Osteoblast (primary cell): ENCODE results near the gene TBXAS1. TPM values are rescaled to one million over a fixed set of nuclear protein-coding genes. Genes with fewer than 3 reads are reported as not detected.

Source experiments
- DNase-seq: peaks from one replicate; pipeline ENCODE4 v3.0.0; 2011; ENCODE audit warnings: low spot score, mixed read lengths; ENCODE audit not compliant: insufficient read length; ENCODE audit errors: missing footprints
- H2AFZ ChIP-seq: 2 replicates; pipeline ENCODE4 v1.6.0; 2011; ENCODE audit warnings: mild to moderate bottlenecking, low read length
- H3K27ac ChIP-seq: 2 replicates; pipeline ENCODE4 v1.5.1; 2011; ENCODE audit warnings: mild to moderate bottlenecking, low read depth, low read length, moderate library complexity
- H3K27me3 ChIP-seq: 2 replicates; pipeline ENCODE4 v1.6.0; 2012; ENCODE audit warnings: mild to moderate bottlenecking, control low read depth, inconsistent platforms, low read length, moderate library complexity; ENCODE audit not compliant: insufficient read depth
- H3K36me3 ChIP-seq: 2 replicates; pipeline ENCODE4 v1.5.1; 2011; ENCODE audit warnings: mild to moderate bottlenecking, low read length, control low read depth, moderate library complexity; ENCODE audit not compliant: insufficient read depth
- H3K4me1 ChIP-seq: 2 replicates; pipeline ENCODE4 v1.5.1; 2011; ENCODE audit warnings: mild to moderate bottlenecking, low read length, control low read depth, moderate library complexity; ENCODE audit not compliant: insufficient read depth
- H3K4me2 ChIP-seq: 2 replicates; pipeline ENCODE4 v1.6.0; 2011; ENCODE audit warnings: mild to moderate bottlenecking, low read length; ENCODE audit not compliant: insufficient read depth
- H3K4me3 ChIP-seq: fragments of 200-600 bp; sonication (generic); 3 replicates; pipeline ENCODE4 v1.5.1; 2012; ENCODE audit warnings: mild to moderate bottlenecking, low read length, inconsistent platforms; ENCODE audit not compliant: insufficient read depth
- H3K79me2 ChIP-seq: 2 replicates; pipeline ENCODE4 v1.6.0; 2012; ENCODE audit warnings: mild to moderate bottlenecking, low read length, control low read depth, inconsistent platforms; ENCODE audit not compliant: insufficient read depth
- H3K9me3 ChIP-seq: 2 replicates; pipeline ENCODE4 v1.5.1; 2011; ENCODE audit warnings: low read depth, low read length, control low read depth
- H4K20me1 ChIP-seq: 2 replicates; pipeline ENCODE4 v1.6.0; 2012; ENCODE audit warnings: mild to moderate bottlenecking, low read length, control low read depth; ENCODE audit not compliant: insufficient read depth
- total RNA-seq: library from RNA; depleted of rRNA; stranded (reverse); fragments of >200 nt; gene quantifications from 2 replicates; pipeline ENCODE4 v1.2.3, GENCODE V29; 2012
- TF ChIP-seq, protein P1 (sequence below): IDR thresholded peaks from 2 replicates; pipeline ENCODE4 v1.5.1; 2011; ENCODE audit warnings: mild to moderate bottlenecking, low read depth, low read length, moderate library complexity; ENCODE audit errors: extremely low read depth

The TBXAS1 gene
- total RNA-seq, 1 donor, result 0.72 TPM

DNA sequence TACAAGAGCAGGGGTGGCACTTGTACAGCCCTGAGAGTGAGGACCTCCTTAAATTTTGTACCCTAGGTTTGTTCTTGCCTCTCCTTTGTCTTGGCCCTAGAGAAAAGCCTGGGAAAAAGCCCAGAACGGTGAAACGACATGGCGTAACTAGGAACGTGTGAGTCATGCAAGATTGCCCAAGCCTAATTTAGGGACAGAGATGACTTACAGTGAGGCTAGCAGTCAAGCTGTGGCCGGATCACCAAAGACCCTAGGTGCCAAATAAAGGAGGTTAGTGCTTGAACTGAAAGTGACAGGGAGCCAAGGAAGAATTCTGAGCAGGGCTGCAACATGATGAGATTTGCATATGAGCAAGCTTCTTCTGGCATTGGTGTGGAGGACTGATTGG is 25.1 kb downstream of the TBXAS1 start:
- Histone ChIP-seq H3K27ac (no peak overlapping the region), H3K4me1 (peaks cover 5% of the 10 kb centered on the region), H4K20me1 (no peaks in the 10 kb centered on the region), H3K79me2 (no peaks in the 10 kb centered on the region), H3K4me2 (no peak overlapping the region), H3K9me3 (no peaks in the 10 kb centered on the region), H3K36me3 (no peaks in the 10 kb centered on the region), H2AFZ (peak overlapping the region; percentile 37), H3K4me3 (no peak overlapping the region), H3K27me3 (no peaks in the 10 kb centered on the region)
- TF ChIP-seq, protein P1, sequence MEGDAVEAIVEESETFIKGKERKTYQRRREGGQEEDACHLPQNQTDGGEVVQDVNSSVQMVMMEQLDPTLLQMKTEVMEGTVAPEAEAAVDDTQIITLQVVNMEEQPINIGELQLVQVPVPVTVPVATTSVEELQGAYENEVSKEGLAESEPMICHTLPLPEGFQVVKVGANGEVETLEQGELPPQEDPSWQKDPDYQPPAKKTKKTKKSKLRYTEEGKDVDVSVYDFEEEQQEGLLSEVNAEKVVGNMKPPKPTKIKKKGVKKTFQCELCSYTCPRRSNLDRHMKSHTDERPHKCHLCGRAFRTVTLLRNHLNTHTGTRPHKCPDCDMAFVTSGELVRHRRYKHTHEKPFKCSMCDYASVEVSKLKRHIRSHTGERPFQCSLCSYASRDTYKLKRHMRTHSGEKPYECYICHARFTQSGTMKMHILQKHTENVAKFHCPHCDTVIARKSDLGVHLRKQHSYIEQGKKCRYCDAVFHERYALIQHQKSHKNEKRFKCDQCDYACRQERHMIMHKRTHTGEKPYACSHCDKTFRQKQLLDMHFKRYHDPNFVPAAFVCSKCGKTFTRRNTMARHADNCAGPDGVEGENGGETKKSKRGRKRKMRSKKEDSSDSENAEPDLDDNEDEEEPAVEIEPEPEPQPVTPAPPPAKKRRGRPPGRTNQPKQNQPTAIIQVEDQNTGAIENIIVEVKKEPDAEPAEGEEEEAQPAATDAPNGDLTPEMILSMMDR, result no peak
- DNase-seq, result no peak

DNA sequence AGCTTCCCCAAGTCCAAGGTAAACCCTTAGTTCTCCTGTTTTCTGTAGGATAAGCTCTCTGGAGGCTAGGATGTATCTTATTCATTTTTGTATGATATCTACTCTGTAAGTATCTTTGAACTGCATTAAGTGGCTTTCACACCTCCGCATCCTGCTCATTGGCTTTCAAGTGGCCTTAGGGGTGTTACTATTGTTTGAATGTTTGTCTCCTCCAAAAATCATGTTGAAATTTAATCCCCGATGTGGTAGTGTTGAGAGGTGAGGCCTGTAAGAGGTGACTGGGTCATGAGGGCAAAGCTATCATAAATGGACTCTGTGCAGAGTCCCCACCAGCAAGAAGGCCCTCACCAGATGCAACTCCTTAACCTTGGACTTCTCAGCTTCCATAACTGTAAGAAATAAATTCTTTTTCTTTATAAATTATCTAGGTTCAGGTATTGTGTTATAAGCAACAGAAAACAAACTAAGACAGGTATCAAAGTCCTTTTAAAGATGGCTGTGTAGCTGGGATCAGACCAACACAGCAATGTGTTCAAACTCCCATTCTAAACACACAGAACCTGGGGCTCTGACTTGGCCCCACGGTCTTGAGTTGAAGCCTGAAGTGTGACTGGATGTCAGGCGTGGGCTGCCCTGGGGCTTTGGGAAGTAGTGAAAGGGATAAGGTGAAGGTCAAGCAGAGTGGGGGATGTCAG is 25.9 kb downstream of the TBXAS1 start:
- Histone ChIP-seq H3K79me2 (no peaks in the 10 kb centered on the region), H3K27me3 (no peaks in the 10 kb centered on the region), H2AFZ (peak overlapping the region; percentile 32), H4K20me1 (no peaks in the 10 kb centered on the region), H3K9me3 (no peaks in the 10 kb centered on the region), H3K4me3 (no peak overlapping the region), H3K4me1 (peaks cover 5% of the 10 kb centered on the region), H3K36me3 (no peaks in the 10 kb centered on the region), H3K4me2 (no peak overlapping the region), H3K27ac (no peak overlapping the region)
- DNase-seq, result no peak
- TF ChIP-seq, protein P1, result no peak

DNA sequence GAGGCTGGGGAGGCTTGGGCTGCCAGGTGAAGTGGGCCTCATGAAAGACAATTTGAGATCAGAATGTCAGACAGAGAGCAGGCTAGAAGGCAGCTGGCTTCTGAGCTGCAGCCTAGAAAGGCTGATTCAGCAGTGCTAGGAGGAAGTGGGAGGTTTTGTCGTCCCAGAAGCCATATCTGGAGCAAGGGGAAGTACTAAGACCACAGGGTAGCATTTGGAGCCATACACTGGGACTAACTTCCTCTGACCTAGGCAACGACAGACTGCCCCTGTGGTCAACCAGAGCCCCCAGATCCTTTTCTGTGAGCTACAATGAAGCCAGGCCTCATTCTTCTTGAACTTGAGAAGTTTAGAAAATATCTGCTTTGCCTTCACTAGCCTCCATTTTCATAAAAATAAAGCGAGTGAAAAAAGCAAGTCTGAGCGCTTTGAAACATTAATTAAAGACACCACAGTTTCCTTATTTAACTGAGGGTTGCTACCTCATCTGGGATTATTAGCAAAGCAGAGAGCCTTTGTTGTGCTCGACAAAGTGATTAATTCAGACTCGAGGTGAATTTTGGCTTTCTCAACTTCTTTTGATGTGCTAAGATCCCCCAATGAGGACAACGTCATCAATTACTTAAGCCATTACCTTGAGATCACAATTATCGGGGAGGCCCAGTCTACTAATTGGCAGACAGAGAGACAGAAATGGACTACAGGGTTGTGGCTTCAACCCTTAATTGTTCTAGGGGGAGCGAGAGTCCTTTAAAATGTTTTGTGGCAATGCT is 26.6 kb downstream of the TBXAS1 start:
- H3K9me3 ChIP-seq, result no peaks in the 10 kb centered on the region
- H2AFZ ChIP-seq, result peak overlapping the region; percentile 32
- TF ChIP-seq, protein P1, result no peak

DNA sequence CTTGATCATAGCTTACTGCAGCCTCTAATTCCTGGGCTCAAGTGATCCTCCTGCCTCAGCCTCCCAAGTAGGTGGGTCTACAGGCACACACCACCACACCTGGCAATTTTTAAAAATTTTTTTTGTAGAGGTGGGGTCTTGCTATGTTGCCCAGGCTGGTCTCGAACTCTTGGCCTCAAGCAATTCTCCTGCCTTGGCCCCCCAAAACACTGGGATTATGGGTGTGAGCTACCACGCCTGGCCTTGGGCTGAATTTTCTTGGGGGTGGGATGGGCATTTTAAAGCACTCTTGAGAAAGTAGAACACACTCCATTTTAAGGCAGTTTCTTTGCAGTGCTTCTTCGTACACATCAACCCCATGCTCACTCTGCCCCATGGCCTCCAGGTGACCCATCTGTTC is 28.7 kb downstream of the TBXAS1 start:
- H4K20me1 ChIP-seq, result no peaks in the 10 kb centered on the region
- no peaks in the 10 kb centered on the region for H3K27me3 ChIP-seq
- no peaks in the 10 kb centered on the region for H3K9me3 ChIP-seq
- no peaks in the 10 kb centered on the region for H3K79me2 ChIP-seq
- H3K4me3 ChIP-seq, result no peak overlapping the region
- TF ChIP-seq, protein P1, result no peak
- H3K4me2 ChIP-seq, result no peak overlapping the region
- H3K36me3 ChIP-seq, result no peaks in the 10 kb centered on the region
- DNase-seq, result no peak
- H3K27ac ChIP-seq, result no peak overlapping the region
- no peak overlapping the region for H2AFZ ChIP-seq
- peaks cover 5% of the 10 kb centered on the region for H3K4me1 ChIP-seq

More for the DNA sequence above, 26.6 kb downstream of the TBXAS1 start:
- H3K36me3 ChIP-seq, result no peaks in the 10 kb centered on the region
- H3K4me1 ChIP-seq, result peaks cover 5% of the 10 kb centered on the region
- no peak for DNase-seq
- no peak overlapping the region for H3K4me2 ChIP-seq
- H3K79me2 ChIP-seq, result no peaks in the 10 kb centered on the region
- H4K20me1 ChIP-seq, result no peaks in the 10 kb centered on the region
- no peaks in the 10 kb centered on the region for H3K27me3 ChIP-seq
- H3K27ac ChIP-seq, result no peak overlapping the region
- no peak overlapping the region for H3K4me3 ChIP-seq
